K562 (cell line): ENCODE results near the gene ANKRD44. TPM values are rescaled to one million over a fixed set of nuclear protein-coding genes. Genes with fewer than 3 reads are reported as not detected.

Source experiments
- ATAC-seq: fragments of 200-7000 bp; cut with Tn5 transposase; 3 replicates; pipeline ENCODE4 v1.9.1; 2020; ENCODE audit warnings: moderate library complexity
- BruUV-seq: library from RNA; stranded (reverse); fragments of 400-500 nt; replicated peaks from 2 replicates; lab custom pipeline; 2021; lab: Mats Ljungman, UMichigan
- CTCF ChIA-PET: fragments of 300-600 bp; formaldehyde crosslinking; extraction: SDS; loops from one replicate; lab custom pipeline; 2021; ENCODE audit warnings: low intra/inter-chr PET ratio; lab: Yijun Ruan, JAX
- POLR2A ChIA-PET: fragments of 300-600, 350-650 bp; sonication (Branson Sonifier 250); formaldehyde crosslinking; extraction: SDS; loops from one replicate; lab custom pipeline; 2021; ENCODE audit warnings: antibody characterized with exemption, inconsistent platforms; lab: Yijun Ruan, JAX
- DNase-seq, 4 experiments: peaks; one replicate each; pipeline versions ENCODE4 v3.0.0 to v3.0.0-alpha.2; 2011 to 2018; ENCODE audit warnings: low spot score in 3 of 4, mixed read lengths in 3 of 4; ENCODE audit errors: extremely low read depth in 1 of 4
- FAIRE-seq: peaks from 2 replicates; lab custom pipeline; 2011; peaks lifted over from hg19 to GRCh38; lab: Jason Lieb, UNC
- H2AFZ ChIP-seq: 2 replicates; pipeline ENCODE4 v1.6.0; 2011; ENCODE audit warnings: low read depth, low read length, control low read depth, inconsistent platforms
- H3K27ac ChIP-seq: fragments of 200-600 bp; 3 replicates; pipeline ENCODE4 v1.8.0; 2011; ENCODE audit warnings: low read depth, mild to moderate bottlenecking, control low read depth, inconsistent platforms, low read length, moderate library complexity, mixed read lengths; ENCODE audit errors: extremely low read depth
- H3K27me3 ChIP-seq, 2 experiments: fragments of 300-600 bp in 1 of 2; 2 replicates in 1 of 2; 3 replicates in 1 of 2; pipeline versions ENCODE4 v1.6.0 to v1.8.0; 2011; ENCODE audit warnings: inconsistent platforms in 2 of 2, low read length in 2 of 2, mild to moderate bottlenecking in 1 of 2, mixed read lengths in 1 of 2, moderate library complexity in 1 of 2; ENCODE audit not compliant: control insufficient read depth in 2 of 2, insufficient read depth in 2 of 2
- H3K36me3 ChIP-seq: fragments of 300-600 bp; 3 replicates; pipeline ENCODE4 v1.8.0; 2011; ENCODE audit warnings: mild to moderate bottlenecking, low read length, inconsistent platforms; ENCODE audit not compliant: control insufficient read depth, insufficient read depth
- H3K4me1 ChIP-seq, 2 experiments: fragments of 200-600 bp in 1 of 2; replicated peaks in 1 of 2; 2 replicates in 1 of 2; 3 replicates in 1 of 2; pipeline versions ENCODE4 v1.5.1 to v1.8.0; 2011; ENCODE audit warnings: inconsistent platforms in 2 of 2, low read length in 2 of 2, mild to moderate bottlenecking in 1 of 2, mixed read lengths in 1 of 2, moderate library complexity in 1 of 2; ENCODE audit not compliant: control insufficient read depth in 2 of 2, insufficient read depth in 2 of 2
- H3K4me2 ChIP-seq: 2 replicates; pipeline ENCODE4 v1.6.1; 2011; ENCODE audit warnings: low read length, control low read depth, inconsistent platforms, mixed read lengths; ENCODE audit not compliant: insufficient read depth
- H3K4me3 ChIP-seq: fragments of 200-600 bp; sonication (generic), shearing (Covaris generic); 2 replicates; pipeline ENCODE4 v1.5.1; 2016; ENCODE audit warnings: control low read depth, inconsistent platforms
- H3K79me2 ChIP-seq: fragments of 200-600 bp; 3 replicates; pipeline ENCODE4 v1.8.0; 2011; ENCODE audit warnings: low read length, inconsistent platforms; ENCODE audit not compliant: control insufficient read depth, insufficient read depth
- H3K9ac ChIP-seq, 2 experiments: 2 replicates each; pipeline versions ENCODE4 v1.6.0 to v1.6.1; 2011; ENCODE audit warnings: low read depth in 2 of 2, low read length in 2 of 2, control low read depth in 1 of 2, inconsistent platforms in 1 of 2, mild to moderate bottlenecking in 1 of 2, mixed read lengths in 1 of 2; ENCODE audit not compliant: insufficient read depth in 1 of 2
- H3K9me1 ChIP-seq: one replicate; pipeline ENCODE4 v1.6.0; 2011; ENCODE audit warnings: inconsistent platforms, mild to moderate bottlenecking, low read length, moderate library complexity; ENCODE audit not compliant: control insufficient read depth, insufficient read depth
- H3K9me3 ChIP-seq: replicated peaks from 2 replicates; pipeline ENCODE4 v1.5.1; 2011; ENCODE audit warnings: low read depth, low read length, inconsistent platforms; ENCODE audit not compliant: control insufficient read depth, insufficient read depth
- H4K20me1 ChIP-seq: replicated peaks from 2 replicates; pipeline ENCODE4 v1.6.1; 2011; ENCODE audit warnings: low read length, inconsistent platforms, mixed read lengths; ENCODE audit not compliant: control insufficient read depth, insufficient read depth
- BHLHE40 ChIP-seq: IDR thresholded peaks from 2 replicates; pipeline ENCODE4 v1.6.1; 2011; ENCODE audit warnings: low read length, improper control_type of control experiment
- BRF1 ChIP-seq: IDR thresholded peaks from 3 replicates; pipeline ENCODE4 v1.6.1; 2011; ENCODE audit warnings: borderline replicate concordance, mild to moderate bottlenecking; ENCODE audit not compliant: insufficient read length; ENCODE audit errors: extremely low read depth
- LARP7 ChIP-seq: fragments of 450-650 bp; IDR thresholded peaks from 2 replicates; pipeline ENCODE4 v1.6.1; 2016
- MBD2 ChIP-seq: sonication (generic); IDR thresholded peaks from 2 replicates; pipeline ENCODE4 v1.6.1; 2016; ENCODE audit warnings: low read depth, borderline replicate concordance
- NR4A1 ChIP-seq, 2 experiments: fragments of 250-450 bp in 1 of 2; fragments of 450-650 bp in 1 of 2; sonication (Bioruptor Pico) in 1 of 2; IDR thresholded peaks; 2 replicates each; pipeline versions ENCODE4 v1.4.0 to v1.6.1; 2016 to 2020; ENCODE audit warnings: mild to moderate bottlenecking in 2 of 2, missing compliant biosample characterization in 1 of 2, missing genetic modification characterization in 1 of 2, moderate library complexity in 1 of 2
- ZBED1 ChIP-seq: IDR thresholded peaks from 2 replicates; pipeline ENCODE4 v1.6.1; 2014
- ZKSCAN1 ChIP-seq: fragments of 150-350 bp; IDR thresholded peaks from 2 replicates; pipeline ENCODE4 v1.6.1; 2016; ENCODE audit warnings: low read depth, low read length
- ZNF717 ChIP-seq: fragments of 250-450 bp; sonication (Bioruptor Pico); IDR thresholded peaks from 2 replicates; pipeline ENCODE4 v1.5.0; 2021
- WGBS: fragments of 100-300 bp; shearing (Covaris generic); methylation state at CpG from one replicate; pipeline ENCODE4 v1.1.6; 2016; ENCODE audit warnings: low coverage, mixed read lengths; ENCODE audit not compliant: insufficient coverage; ENCODE audit errors: missing lambda C conversion rate; 5-methylcytosine and 5-hydroxymethylcytosine counted together
- in situ Hi-C: fragments of 300-500 bp; cut with MboI; formaldehyde crosslinking; loops from 4 replicates; pipeline ENCODE4 v1.15.0; 2018; ENCODE audit warnings: inconsistent platforms, mixed read lengths
- intact Hi-C: fragments of 100-400 bp; cut with micrococcal nuclease; formaldehyde crosslinking; loops from 2 replicates; pipeline ENCODE4 v1.14.2; 2022
- polyA plus RNA-seq, 8 experiments: library from polyadenylated mRNA; depleted of rRNA in 4 of 8; stranded (reverse) in 5 of 8; unstranded in 3 of 8; fragments of >200 nt; fragmentation: Nextera tagmentation in 2 of 8; fragmentation: Illumina TruSeq in 1 of 8; extraction: Ambion mirVana in 2 of 8; extraction: Trizol in 1 of 8; gene quantifications; 2 replicates each; pipeline versions ENCODE4 v1.2.1 to v1.2.3, GENCODE V29; 2011 to 2014; ENCODE audit warnings: inconsistent platforms in 1 of 8, missing spikeins in 1 of 8
- total RNA-seq, 7 experiments: library from RNA; depleted of rRNA in 6 of 7; stranded (reverse); fragments of >200 nt in 6 of 7; fragmentation: Illumina TruSeq in 2 of 7; extraction: Trizol in 2 of 7; gene quantifications; 2 replicates each; pipeline versions ENCODE4 v1.2.1 to v1.2.3, GENCODE V29; 2011 to 2021; ENCODE audit warnings: low replicate concordance in 1 of 7
- TF ChIP-seq, protein P1 (sequence below): fragments of 450-650 bp; formaldehyde crosslinking; IDR thresholded peaks from 2 replicates; pipeline ENCODE4 v1.4.0; 2020; ENCODE audit warnings: mild to moderate bottlenecking, mixed read lengths
- TF ChIP-seq, protein P2 (sequence below): sonication (generic); formaldehyde crosslinking; IDR thresholded peaks from 2 replicates; pipeline ENCODE4 v1.8.0; 2022; ENCODE audit warnings: mild to moderate bottlenecking, missing genetic modification reagents, borderline replicate concordance
- TF ChIP-seq, protein P3 (sequence below): fragments of 450-650 bp; formaldehyde crosslinking; IDR thresholded peaks from 2 replicates; pipeline ENCODE4 v1.4.0; 2020; ENCODE audit warnings: mild to moderate bottlenecking, moderate library complexity
- TF ChIP-seq, protein P4 (sequence below): sonication (generic); formaldehyde crosslinking; IDR thresholded peaks from 2 replicates; pipeline ENCODE4 v1.8.0; 2022; ENCODE audit warnings: mild to moderate bottlenecking, missing genetic modification reagents
- TF ChIP-seq, protein P5 (sequence below): fragments of 250-450 bp; sonication (Bioruptor Pico); IDR thresholded peaks from 2 replicates; pipeline ENCODE4 v1.5.0; 2021

The ANKRD44 gene
- total and polyA plus RNA-seq, 9 of the 15 experiments (the other 6 are each of a cell fraction or from before 2014, with no cell fraction given): 0.03 to 0.64 (median 0.07) TPM; not detected in 3

DNA sequence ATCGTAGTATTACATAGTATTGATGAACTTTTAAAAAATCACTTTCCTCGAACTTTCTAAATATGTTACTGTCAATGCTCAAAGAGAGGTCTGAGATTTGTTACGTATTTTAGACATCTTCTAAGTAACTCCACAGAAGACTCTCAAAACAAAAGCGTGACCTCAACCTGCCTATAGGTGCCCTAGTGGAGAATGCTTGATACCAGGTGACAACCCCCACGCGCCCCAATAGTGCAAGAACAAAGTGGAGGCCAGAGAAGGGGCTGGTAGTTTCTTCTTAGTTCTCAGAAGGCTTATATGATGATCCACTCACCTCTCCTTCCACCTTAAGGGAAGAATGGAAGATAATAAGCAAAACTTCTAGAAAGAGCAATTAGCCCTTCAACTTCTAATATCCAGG lies 102.6 kb downstream of the ANKRD44 start:
- WGBS: 3% methylated on average over 6 of the region's 6 CpGs
- Histone ChIP-seq H4K20me1 (no peaks in the 10 kb centered on the region; the same call in 1 of the 2 replicates), H3K27ac (no peak overlapping the region), H3K4me3 (no peak overlapping the region), H2AFZ (no peak overlapping the region), H3K9me1 (no peaks in the 10 kb centered on the region), H3K36me3 (no peaks in the 10 kb centered on the region), H3K27me3 (peaks cover 0 to 10% of the 10 kb centered on the region in 2 experiments; a peak in 2 of 5 replicates), H3K79me2 (no peaks in the 10 kb centered on the region), H3K4me1 (peaks cover 0 to 14% of the 10 kb centered on the region in 2 experiments; a peak in 3 of 5 replicates), H3K9ac (no peak overlapping the region), H3K4me2 (no peak overlapping the region), H3K9me3 (no peaks in the 10 kb centered on the region)
- TF ChIP-seq BHLHE40 (no peak), ZBED1 (no peak), BRF1 (no peak), LARP7 (no peak), MBD2 (no peak), ZKSCAN1 (no peak), ZNF717 (CRISPR knock-in tag) (no peak), NR4A1 (CRISPR knock-in tag; IDR thresholded peaks at IDR 0.05) (no peak), NR4A1 (tag; IDR thresholded peaks at IDR 0.05) (no peak)
- TF ChIP-seq, protein P1, sequence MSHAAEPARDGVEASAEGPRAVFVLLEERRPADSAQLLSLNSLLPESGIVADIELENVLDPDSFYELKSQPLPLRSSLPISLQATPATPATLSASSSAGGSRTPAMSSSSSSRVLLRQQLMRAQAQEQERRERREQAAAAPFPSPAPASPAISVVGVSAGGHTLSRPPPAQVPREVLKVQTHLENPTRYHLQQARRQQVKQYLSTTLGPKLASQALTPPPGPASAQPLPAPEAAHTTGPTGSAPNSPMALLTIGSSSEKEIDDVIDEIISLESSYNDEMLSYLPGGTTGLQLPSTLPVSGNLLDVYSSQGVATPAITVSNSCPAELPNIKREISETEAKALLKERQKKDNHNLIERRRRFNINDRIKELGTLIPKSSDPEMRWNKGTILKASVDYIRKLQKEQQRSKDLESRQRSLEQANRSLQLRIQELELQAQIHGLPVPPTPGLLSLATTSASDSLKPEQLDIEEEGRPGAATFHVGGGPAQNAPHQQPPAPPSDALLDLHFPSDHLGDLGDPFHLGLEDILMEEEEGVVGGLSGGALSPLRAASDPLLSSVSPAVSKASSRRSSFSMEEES: no peak
- TF ChIP-seq, protein P2, sequence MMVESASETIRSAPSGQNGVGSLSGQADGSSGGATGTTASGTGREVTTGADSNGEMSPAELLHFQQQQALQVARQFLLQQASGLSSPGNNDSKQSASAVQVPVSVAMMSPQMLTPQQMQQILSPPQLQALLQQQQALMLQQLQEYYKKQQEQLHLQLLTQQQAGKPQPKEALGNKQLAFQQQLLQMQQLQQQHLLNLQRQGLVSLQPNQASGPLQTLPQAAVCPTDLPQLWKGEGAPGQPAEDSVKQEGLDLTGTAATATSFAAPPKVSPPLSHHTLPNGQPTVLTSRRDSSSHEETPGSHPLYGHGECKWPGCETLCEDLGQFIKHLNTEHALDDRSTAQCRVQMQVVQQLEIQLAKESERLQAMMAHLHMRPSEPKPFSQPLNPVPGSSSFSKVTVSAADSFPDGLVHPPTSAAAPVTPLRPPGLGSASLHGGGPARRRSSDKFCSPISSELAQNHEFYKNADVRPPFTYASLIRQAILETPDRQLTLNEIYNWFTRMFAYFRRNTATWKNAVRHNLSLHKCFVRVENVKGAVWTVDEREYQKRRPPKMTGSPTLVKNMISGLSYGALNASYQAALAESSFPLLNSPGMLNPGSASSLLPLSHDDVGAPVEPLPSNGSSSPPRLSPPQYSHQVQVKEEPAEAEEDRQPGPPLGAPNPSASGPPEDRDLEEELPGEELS: no peak
- TF ChIP-seq, protein P3, sequence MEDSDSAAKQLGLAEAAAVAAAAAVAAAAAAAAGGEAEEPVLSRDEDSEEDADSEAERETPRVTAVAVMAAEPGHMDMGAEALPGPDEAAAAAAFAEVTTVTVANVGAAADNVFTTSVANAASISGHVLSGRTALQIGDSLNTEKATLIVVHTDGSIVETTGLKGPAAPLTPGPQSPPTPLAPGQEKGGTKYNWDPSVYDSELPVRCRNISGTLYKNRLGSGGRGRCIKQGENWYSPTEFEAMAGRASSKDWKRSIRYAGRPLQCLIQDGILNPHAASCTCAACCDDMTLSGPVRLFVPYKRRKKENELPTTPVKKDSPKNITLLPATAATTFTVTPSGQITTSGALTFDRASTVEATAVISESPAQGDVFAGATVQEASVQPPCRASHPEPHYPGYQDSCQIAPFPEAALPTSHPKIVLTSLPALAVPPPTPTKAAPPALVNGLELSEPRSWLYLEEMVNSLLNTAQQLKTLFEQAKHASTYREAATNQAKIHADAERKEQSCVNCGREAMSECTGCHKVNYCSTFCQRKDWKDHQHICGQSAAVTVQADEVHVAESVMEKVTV (CRISPR knock-in tag): no peak
- TF ChIP-seq, protein P4, sequence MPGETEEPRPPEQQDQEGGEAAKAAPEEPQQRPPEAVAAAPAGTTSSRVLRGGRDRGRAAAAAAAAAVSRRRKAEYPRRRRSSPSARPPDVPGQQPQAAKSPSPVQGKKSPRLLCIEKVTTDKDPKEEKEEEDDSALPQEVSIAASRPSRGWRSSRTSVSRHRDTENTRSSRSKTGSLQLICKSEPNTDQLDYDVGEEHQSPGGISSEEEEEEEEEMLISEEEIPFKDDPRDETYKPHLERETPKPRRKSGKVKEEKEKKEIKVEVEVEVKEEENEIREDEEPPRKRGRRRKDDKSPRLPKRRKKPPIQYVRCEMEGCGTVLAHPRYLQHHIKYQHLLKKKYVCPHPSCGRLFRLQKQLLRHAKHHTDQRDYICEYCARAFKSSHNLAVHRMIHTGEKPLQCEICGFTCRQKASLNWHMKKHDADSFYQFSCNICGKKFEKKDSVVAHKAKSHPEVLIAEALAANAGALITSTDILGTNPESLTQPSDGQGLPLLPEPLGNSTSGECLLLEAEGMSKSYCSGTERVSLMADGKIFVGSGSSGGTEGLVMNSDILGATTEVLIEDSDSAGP (CRISPR knock-in tag): no peak
- TF ChIP-seq, protein P5, sequence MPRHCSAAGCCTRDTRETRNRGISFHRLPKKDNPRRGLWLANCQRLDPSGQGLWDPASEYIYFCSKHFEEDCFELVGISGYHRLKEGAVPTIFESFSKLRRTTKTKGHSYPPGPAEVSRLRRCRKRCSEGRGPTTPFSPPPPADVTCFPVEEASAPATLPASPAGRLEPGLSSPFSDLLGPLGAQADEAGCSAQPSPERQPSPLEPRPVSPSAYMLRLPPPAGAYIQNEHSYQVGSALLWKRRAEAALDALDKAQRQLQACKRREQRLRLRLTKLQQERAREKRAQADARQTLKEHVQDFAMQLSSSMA: no peak
- intact Hi-C loops: no loop called here
- no TSS peak for BruUV-seq
- FAIRE-seq (no peak), DNase-seq (no peak), ATAC-seq (no peak)
- POLR2A ChIA-PET: interaction anchor here (0.7 kb wide), 1 partner anchor 510 kb away, joined by 3 read pairs; no protein-coding TSS in a partner anchor
- CTCF ChIA-PET: no interaction called here
- in situ Hi-C loops: no loop called here
